ENCODE results near the gene DNAL4.

DNAL4 gene

GRCh38 chr22:38828191-38828590 is 34.2 kb upstream of the DNAL4 start:
- H3K4me3 ChIP-seq (ENCODE audit: low read depth, low read length): no peak overlapping the region
- no peak for TF ChIP-seq CTCF (IDR thresholded peaks at IDR 0.05; ENCODE audit: borderline replicate concordance, insufficient read depth, low read depth, low read length)

- no peak overlapping the region for H3K4me3 ChIP-seq (ENCODE audit: low read depth, low read length)
- no peak for TF ChIP-seq CTCF (IDR thresholded peaks at IDR 0.05; ENCODE audit: borderline replicate concordance, insufficient read depth, low read depth, low read length)
Measured at GRCh38 chr22:38827510-38827909, 33.6 kb upstream of the DNAL4 start.

- H3K4me3 ChIP-seq (ENCODE audit: low read depth, low read length): no peak overlapping the region
- TF ChIP-seq CTCF (IDR thresholded peaks at IDR 0.05; ENCODE audit: borderline replicate concordance, insufficient read depth, low read depth, low read length): no peak
Measured at GRCh38 chr22:38826801-38827200, 32.9 kb upstream of the DNAL4 start.

GRCh38 chr22:38826386-38826785 is 32.4 kb upstream of the DNAL4 start:
- no peak for TF ChIP-seq CTCF (IDR thresholded peaks at IDR 0.05; ENCODE audit: borderline replicate concordance, insufficient read depth, low read depth, low read length)
- no peak overlapping the region for H3K4me3 ChIP-seq (ENCODE audit: low read depth, low read length)

- H3K4me3 ChIP-seq (ENCODE audit: low read depth, low read length): no peak overlapping the region
- TF ChIP-seq CTCF (IDR thresholded peaks at IDR 0.05; ENCODE audit: borderline replicate concordance, insufficient read depth, low read depth, low read length): peak; percentile 18; the same call in 1 of the 2 replicates
Measured at GRCh38 chr22:38824585-38824984, 30.6 kb upstream of the DNAL4 start.

- H3K4me3 ChIP-seq (ENCODE audit: low read depth, low read length): no peak overlapping the region
- TF ChIP-seq CTCF (IDR thresholded peaks at IDR 0.05; ENCODE audit: borderline replicate concordance, insufficient read depth, low read depth, low read length): no peak
Measured at GRCh38 chr22:38823637-38824036, 29.7 kb upstream of the DNAL4 start.

- no peak for TF ChIP-seq CTCF (IDR thresholded peaks at IDR 0.05; ENCODE audit: borderline replicate concordance, insufficient read depth, low read depth, low read length)
- no peak overlapping the region for H3K4me3 ChIP-seq (ENCODE audit: low read depth, low read length)
Measured at GRCh38 chr22:38823076-38823475, 29.1 kb upstream of the DNAL4 start.
